SKM-1 (cell line): Measurements from ENCODE around the gene NRSN2.
"Not testable (repeated sequence)": the region's sequence is repeated elsewhere in the genome, so short reads cannot be mapped to it uniquely, and the experiment has no call there.

Source experiments
- DNase-seq: peaks from one replicate; lab custom pipeline; 2025; ENCODE audit not compliant: unreplicated experiment; lab: John Stamatoyannopoulos, UW

NRSN2 gene

GRCh38 chr20:325045-325888, 21.6 kb upstream of the NRSN2 start, which contains the start of gene SOX12:
Gene SOX12 (plus strand): TSS chr20:325552. CDS start chr20:325925, 373 bp downstream.
- peak; percentile 56 for DNase-seq

- no peak for DNase-seq
Measured at GRCh38 chr20:325889-326644, 20.8 kb upstream of the NRSN2 start.

GRCh38 chr20:326645-327185, 20.2 kb upstream of the NRSN2 start:
- DNase-seq = no peak

GRCh38 chr20:327186-328026, 19.5 kb upstream of the NRSN2 start:
- DNase-seq = no peak

GRCh38 chr20:328027-328974, 18.6 kb upstream of the NRSN2 start:
- no peak for DNase-seq

- DNase-seq = no peak
Measured at GRCh38 chr20:328975-329695, 17.8 kb upstream of the NRSN2 start.

- no peak for DNase-seq
Measured at GRCh38 chr20:329851-330232, 17.1 kb upstream of the NRSN2 start.

GRCh38 chr20:330233-331149, 16.4 kb upstream of the NRSN2 start:
- DNase-seq = peak; percentile 49

- DNase-seq = no peak
Measured at GRCh38 chr20:334578-334977, 12.3 kb upstream of the NRSN2 start.

GRCh38 chr20:336040-336439, 10.9 kb upstream of the NRSN2 start:
- not testable (repeated sequence) for DNase-seq

GRCh38 chr20:341682-342081, 5.2 kb upstream of the NRSN2 start:
- DNase-seq = no peak

GRCh38 chr20:343107-343506, 3.8 kb upstream of the NRSN2 start:
- no peak for DNase-seq

GRCh38 chr20:346033-346639, 775 bp upstream of the NRSN2 start:
- DNase-seq = no peak

GRCh38 chr20:347317-347639, 367 bp downstream of the NRSN2 start:
- DNase-seq = no peak

- DNase-seq = no peak
Measured at GRCh38 chr20:347640-348484, 951 bp downstream of the NRSN2 start.

GRCh38 chr20:348972-349841, 2.3 kb downstream of the NRSN2 start:
- DNase-seq = no peak
